KMS-11 (cell line): ENCODE results near the gene KBTBD13.

ENCODE experiments used
- H2AFZ ChIP-seq: fragments of 200-600 bp; sonication (generic); 2 replicates; pipeline ENCODE4 v1.6.1; 2016; ENCODE audit warnings: antibody characterized with exemption, mixed run types, low read depth
- H3K27ac ChIP-seq: fragments of 200-600 bp; sonication (generic); 2 replicates; pipeline ENCODE4 v1.6.1; 2016; ENCODE audit warnings: mild to moderate bottlenecking, mixed run types
- H3K27me3 ChIP-seq: fragments of 200-600 bp; sonication (generic); 2 replicates; pipeline ENCODE4 v1.6.1; 2017; ENCODE audit warnings: mild to moderate bottlenecking, low read depth, mixed run types, moderate library complexity; ENCODE audit not compliant: insufficient read depth
- H3K36me3 ChIP-seq: fragments of 200-600 bp; sonication (generic); 2 replicates; pipeline ENCODE4 v1.6.1; 2017; ENCODE audit warnings: mild to moderate bottlenecking, mixed run types; ENCODE audit not compliant: insufficient read depth
- H3K4me1 ChIP-seq: fragments of 200-600 bp; sonication (generic); 2 replicates; pipeline ENCODE4 v1.6.1; 2016; ENCODE audit warnings: mild to moderate bottlenecking, low read depth, mixed run types; ENCODE audit not compliant: poor library complexity, severe bottlenecking
- H3K4me2 ChIP-seq: fragments of 200-600 bp; sonication (generic); 2 replicates; pipeline ENCODE4 v1.7.0; 2016; ENCODE audit warnings: mild to moderate bottlenecking, mixed run types
- H3K4me3 ChIP-seq: fragments of 200-600 bp; sonication (generic); IDR thresholded peaks from 2 replicates; pipeline ENCODE4 v1.6.1; 2017; ENCODE audit warnings: low read depth, low read length, mixed read lengths; ENCODE audit not compliant: insufficient read depth
- H3K79me2 ChIP-seq: fragments of 200-600 bp; sonication (generic); 2 replicates; pipeline ENCODE4 v1.6.1; 2016; ENCODE audit warnings: low read depth, mixed run types; ENCODE audit not compliant: insufficient read depth
- H3K9ac ChIP-seq: fragments of 200-600 bp; sonication (generic); 2 replicates; pipeline ENCODE4 v1.6.1; 2016; ENCODE audit warnings: mild to moderate bottlenecking, mixed run types
- H4K20me1 ChIP-seq: fragments of 200-600 bp; sonication (generic); 2 replicates; pipeline ENCODE4 v1.6.1; 2016; ENCODE audit warnings: mild to moderate bottlenecking, mixed run types; ENCODE audit not compliant: insufficient read depth
- CTCF ChIP-seq: fragments of 200-600 bp; sonication (generic); conservative IDR thresholded peaks from 2 replicates; pipeline ENCODE4 v1.6.1; 2017; ENCODE audit warnings: low read depth, mild to moderate bottlenecking, antibody characterized with exemption, low read length, moderate library complexity, mixed read lengths

KBTBD13 gene

DNA sequence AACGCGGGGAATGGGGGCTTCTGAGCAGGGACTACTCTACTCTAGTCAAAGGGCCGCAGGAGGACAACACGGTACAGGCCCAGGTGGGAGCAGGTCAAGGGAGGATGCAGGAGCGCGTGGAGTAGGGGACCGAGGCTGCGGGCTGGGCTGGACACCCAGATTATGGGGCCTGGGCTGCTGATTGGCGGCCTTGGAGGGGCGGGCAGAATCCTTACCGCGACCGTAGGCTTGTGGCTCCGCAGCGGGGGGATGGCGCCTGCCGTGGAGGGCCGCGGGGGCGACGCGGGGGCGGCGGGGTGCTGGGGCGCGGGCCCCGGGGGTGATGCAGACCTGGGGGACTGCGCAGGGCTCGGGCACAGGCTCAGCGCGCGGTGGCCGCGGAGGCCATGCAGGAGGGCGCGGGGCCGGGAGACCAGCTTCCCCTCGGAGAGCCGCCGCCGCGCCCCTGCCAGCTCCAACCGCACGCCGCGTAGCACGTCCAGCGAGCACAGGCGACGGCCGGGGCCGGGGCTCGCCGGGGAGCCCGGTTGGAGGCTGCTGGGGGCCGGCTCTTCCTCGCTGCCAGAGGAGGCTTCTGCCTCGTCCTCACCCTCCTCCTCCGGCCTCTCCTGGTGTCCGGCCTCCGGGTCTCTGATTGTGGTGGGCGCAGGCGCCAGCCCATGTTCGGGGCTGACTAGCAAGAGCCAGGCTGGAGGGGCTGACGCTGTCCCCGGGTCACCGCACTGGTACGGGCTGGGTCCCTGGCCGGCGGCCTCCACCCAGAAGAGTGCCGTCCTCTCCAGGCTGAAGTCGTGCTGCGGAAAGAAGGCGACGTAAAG, 25.6 kb downstream of the KBTBD13 start:
- Histone ChIP-seq H3K4me1 (no peaks in the 10 kb centered on the region), H3K27ac (no peak overlapping the region), H3K4me3 (no peak overlapping the region), H3K79me2 (no peaks in the 10 kb centered on the region), H3K9ac (no peak overlapping the region), H2AFZ (no peak overlapping the region), H3K36me3 (no peaks in the 10 kb centered on the region), H3K27me3 (no peaks in the 10 kb centered on the region), H4K20me1 (no peaks in the 10 kb centered on the region), H3K4me2 (no peak overlapping the region)
- 0 out of 2 replicates have a peak, but pooled peaks have one; percentile 13 for TF ChIP-seq CTCF

- Histone ChIP-seq H4K20me1 (no peaks in the 10 kb centered on the region), H3K27ac (no peak overlapping the region), H2AFZ (no peak overlapping the region), H3K79me2 (no peaks in the 10 kb centered on the region), H3K27me3 (no peaks in the 10 kb centered on the region), H3K4me3 (no peak overlapping the region), H3K9ac (no peak overlapping the region), H3K36me3 (no peaks in the 10 kb centered on the region), H3K4me2 (no peak overlapping the region), H3K4me1 (no peaks in the 10 kb centered on the region)
- TF ChIP-seq CTCF: no peak
These were observed 26.4 kb downstream of the KBTBD13 start for GRCh38 chr15:65102912-65103311.

GRCh38 chr15:65105038-65105437, 28.5 kb downstream of the KBTBD13 start:
- Histone ChIP-seq H3K79me2 (no peaks in the 10 kb centered on the region), H3K4me3 (no peak overlapping the region), H3K27me3 (no peaks in the 10 kb centered on the region), H3K9ac (no peak overlapping the region), H3K4me1 (no peaks in the 10 kb centered on the region), H3K27ac (no peak overlapping the region), H3K36me3 (no peaks in the 10 kb centered on the region), H4K20me1 (no peaks in the 10 kb centered on the region), H2AFZ (no peak overlapping the region), H3K4me2 (no peak overlapping the region)
- TF ChIP-seq CTCF: no peak

DNA sequence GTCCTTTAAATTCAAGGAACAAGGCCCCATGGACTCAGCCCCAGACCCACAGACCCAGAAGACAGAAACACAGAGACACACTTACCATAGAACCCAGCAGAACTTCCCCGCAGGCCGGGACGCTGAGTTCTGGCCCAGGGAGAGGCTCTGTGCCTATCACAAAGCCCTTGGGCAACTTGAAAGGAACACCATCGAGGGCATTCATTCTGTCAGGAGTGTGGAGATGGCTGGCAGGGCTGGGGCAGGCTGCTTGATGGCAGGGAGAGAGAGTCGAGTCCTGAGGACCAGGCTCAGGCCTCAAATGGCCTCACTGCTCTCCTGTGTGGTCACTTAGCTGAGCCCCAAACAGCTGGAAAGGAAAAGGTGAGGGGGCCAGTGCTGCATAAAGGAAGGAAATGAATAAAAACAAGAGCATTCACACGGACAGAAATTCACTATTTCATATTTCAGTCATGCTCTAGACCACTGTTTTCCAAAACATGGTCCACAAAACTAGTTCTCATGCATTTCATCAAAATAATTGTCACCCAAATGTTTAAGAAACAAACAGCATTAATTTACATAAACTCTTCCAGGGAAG, 29.6 kb downstream of the KBTBD13 start:
- no peaks in the 10 kb centered on the region for H3K36me3 ChIP-seq
- no peak overlapping the region for H3K9ac ChIP-seq
- no peak overlapping the region for H3K27ac ChIP-seq

More for the DNA sequence above, 29.6 kb downstream of the KBTBD13 start:
- no peaks in the 10 kb centered on the region for H4K20me1 ChIP-seq
- H3K4me1 ChIP-seq: no peaks in the 10 kb centered on the region
- no peak for TF ChIP-seq CTCF
- H2AFZ ChIP-seq: no peak overlapping the region
- H3K4me2 ChIP-seq: no peak overlapping the region
- no peaks in the 10 kb centered on the region for H3K27me3 ChIP-seq
- H3K79me2 ChIP-seq: no peaks in the 10 kb centered on the region
- H3K4me3 ChIP-seq: no peak overlapping the region
